Right lobe of liver (tissue), 6 donors: ENCODE results near the gene CHMP3. TPM values are rescaled to one million over a fixed set of nuclear protein-coding genes. Genes with fewer than 3 reads are reported as not detected.

Experiments used
- ATAC-seq, 4 donors: fragments of 200-7000 bp; cut with Tn5 transposase; one replicate each; pipeline ENCODE4 v1.9.1; 2020; ENCODE audit warnings: mild to moderate bottlenecking in 4 of 4, moderate library complexity in 4 of 4
- DNase-seq, 3 donors: peaks; one replicate each; pipeline ENCODE4 v3.0.0-alpha.2; 2020
- H3K27ac ChIP-seq, 3 donors: fragments of 200-600 bp; one replicate each; pipeline ENCODE4 v1.8.0; 2022
- H3K27me3 ChIP-seq, 2 donors: fragments of 200-600 bp; one replicate each; pipeline ENCODE4 v1.8.0; 2022
- H3K36me3 ChIP-seq, 4 donors: fragments of 200-600 bp; sonication (generic) in 1 of 4; one replicate each; pipeline versions ENCODE4 v1.5.1 to v1.8.0; 2017 to 2022; ENCODE audit warnings: control low read depth in 1 of 4
- H3K4me1 ChIP-seq, 4 donors: fragments of 200-600 bp; sonication (generic) in 1 of 4; one replicate each; pipeline versions ENCODE4 v1.5.1 to v1.8.0; 2017 to 2022; ENCODE audit warnings: control low read depth in 1 of 4
- H3K4me3 ChIP-seq, 3 donors: fragments of 200-600 bp; one replicate each; pipeline ENCODE4 v1.8.0; 2022
- H3K9me3 ChIP-seq, 4 donors: fragments of 200-600 bp; sonication (generic) in 1 of 4; one replicate each; pipeline versions ENCODE4 v1.5.1 to v1.8.0; 2017 to 2022; ENCODE audit warnings: control low read depth in 1 of 4
- POLR2A ChIP-seq: fragments of 450-650 bp; IDR thresholded peaks from one replicate; pipeline ENCODE4 v1.6.1; 2017; ENCODE audit warnings: antibody characterized with exemption, mild to moderate bottlenecking
- WGBS: methylation state at CpG from one replicate; pipeline ENCODE4 v1.1.6; 2018; ENCODE audit warnings: low coverage, low lambda C conversion rate; ENCODE audit not compliant: insufficient coverage; ENCODE audit errors: missing lambda C conversion rate; 5-methylcytosine and 5-hydroxymethylcytosine counted together
- intact Hi-C, 2 donors: fragments of 100-400 bp; cut with DNase I; formaldehyde crosslinking; loops; one replicate each; pipeline versions ENCODE4 v1.11.2 to v1.14.1; 2022
- total RNA-seq, 6 experiments: library from RNA; depleted of rRNA in 2 of 6; stranded (reverse); fragments of >200 nt in 2 of 6; fragmentation: NEBNext Ultra II Directional in 3 of 6; extraction: Animal tissue kit (Norgen Biotek cat#: 25700) in 3 of 6; gene quantifications; one replicate each; pipeline versions ENCODE4 v1.1.0 to v1.2.4, GENCODE V29; 2016 to 2023
- TF ChIP-seq, protein P1 (sequence below), 4 donors: fragments of 200-600 bp in 3 of 4; fragments of 450-650 bp in 1 of 4; IDR thresholded peaks; one replicate each; pipeline versions ENCODE4 v1.5.1 to v1.8.0; 2016 to 2022; ENCODE audit warnings: antibody characterized with exemption in 4 of 4, mild to moderate bottlenecking in 2 of 4
- donor health status: DM: no; HTN: yes; CAD: no.
- donor health status: DM: no; HTN: no; CAD: no.
- donor health status: DM: no; HTN: no; CAD: no.
- donor health status: DM: no; HTN: yes; CAD: no.
- donor health status: DM: no; HTN: yes; CAD: no.

The CHMP3 gene
- total RNA-seq, 6 experiments from 2014 or later: 16.2 to 29.3 (median 24.4) TPM

DNA sequence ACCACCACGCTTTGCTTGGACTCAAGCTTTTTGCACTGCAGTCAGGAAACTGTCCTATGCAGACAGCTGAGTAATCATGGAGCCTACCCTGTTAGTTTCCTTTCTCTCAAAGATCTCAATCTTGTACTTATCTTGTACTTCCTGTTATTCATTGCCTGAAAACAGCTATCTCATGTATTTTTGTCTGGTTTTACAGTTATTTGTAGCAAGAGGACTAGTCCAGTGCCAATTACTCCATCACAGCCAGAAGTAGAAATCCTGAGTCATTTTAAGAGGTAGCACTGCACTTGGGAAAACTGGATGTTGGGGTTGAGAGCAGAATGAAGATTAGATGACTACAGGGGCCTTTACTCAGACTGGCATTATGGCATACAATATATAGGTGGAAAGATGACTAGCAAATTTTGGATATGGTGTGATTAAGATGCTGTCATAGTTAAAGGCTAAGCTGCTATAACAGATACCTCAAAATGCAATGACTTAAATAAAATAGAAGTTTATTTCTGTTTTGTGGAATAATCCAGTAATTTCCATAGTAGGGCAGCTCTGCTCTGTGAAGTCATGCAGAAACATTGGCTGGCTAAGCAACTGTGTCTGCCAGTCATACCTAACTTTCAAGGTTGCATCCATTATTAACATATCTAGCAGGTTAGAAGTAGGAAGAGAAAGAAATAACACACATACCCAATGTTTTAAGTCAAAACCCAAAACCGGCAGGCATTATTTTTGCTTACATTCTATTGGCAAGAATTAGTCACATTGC lies 21.1 kb upstream of the CHMP3 start:
- Histone ChIP-seq H3K27me3 (no peaks in the 10 kb centered on the region), H3K36me3 (no peaks in the 10 kb centered on the region), H3K27ac (no peak overlapping the region), H3K9me3 (no peaks in the 10 kb centered on the region), H3K4me1 (no peaks in the 10 kb centered on the region), H3K4me3 (no peak overlapping the region)
- DNase-seq (no peak), ATAC-seq (peak; percentile 68 to 87 (median 82))
- no peak for TF ChIP-seq POLR2A
- TF ChIP-seq, protein P1, sequence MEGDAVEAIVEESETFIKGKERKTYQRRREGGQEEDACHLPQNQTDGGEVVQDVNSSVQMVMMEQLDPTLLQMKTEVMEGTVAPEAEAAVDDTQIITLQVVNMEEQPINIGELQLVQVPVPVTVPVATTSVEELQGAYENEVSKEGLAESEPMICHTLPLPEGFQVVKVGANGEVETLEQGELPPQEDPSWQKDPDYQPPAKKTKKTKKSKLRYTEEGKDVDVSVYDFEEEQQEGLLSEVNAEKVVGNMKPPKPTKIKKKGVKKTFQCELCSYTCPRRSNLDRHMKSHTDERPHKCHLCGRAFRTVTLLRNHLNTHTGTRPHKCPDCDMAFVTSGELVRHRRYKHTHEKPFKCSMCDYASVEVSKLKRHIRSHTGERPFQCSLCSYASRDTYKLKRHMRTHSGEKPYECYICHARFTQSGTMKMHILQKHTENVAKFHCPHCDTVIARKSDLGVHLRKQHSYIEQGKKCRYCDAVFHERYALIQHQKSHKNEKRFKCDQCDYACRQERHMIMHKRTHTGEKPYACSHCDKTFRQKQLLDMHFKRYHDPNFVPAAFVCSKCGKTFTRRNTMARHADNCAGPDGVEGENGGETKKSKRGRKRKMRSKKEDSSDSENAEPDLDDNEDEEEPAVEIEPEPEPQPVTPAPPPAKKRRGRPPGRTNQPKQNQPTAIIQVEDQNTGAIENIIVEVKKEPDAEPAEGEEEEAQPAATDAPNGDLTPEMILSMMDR (IDR thresholded peaks at IDR 0.05): no peak
- intact Hi-C loops: no loop called here
- WGBS: 62% methylated on average over 2 of the region's 2 CpGs

DNA sequence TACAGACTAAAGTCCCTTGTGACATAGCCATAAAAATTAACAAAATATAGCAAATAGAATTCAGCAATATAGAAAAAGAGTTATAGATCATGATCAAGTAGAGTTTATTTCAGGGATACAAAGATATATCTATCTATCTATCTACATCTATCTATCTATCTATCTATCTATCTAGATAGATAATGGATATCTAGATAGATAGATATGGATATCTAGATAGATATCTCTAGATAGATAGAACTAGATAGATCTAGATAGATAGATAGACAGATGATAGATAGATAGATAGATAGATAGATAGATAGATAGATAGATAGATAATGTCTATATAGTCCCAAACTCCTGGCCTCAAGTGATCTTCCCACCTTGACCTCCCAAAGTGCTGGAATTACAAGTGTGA lies 17.3 kb upstream of the CHMP3 start:
- ATAC-seq (no peak), DNase-seq (no peak)
- intact Hi-C loops: no loop called here
- H3K9me3 ChIP-seq: no peaks in the 10 kb centered on the region
- TF ChIP-seq, protein P1 (IDR thresholded peaks at IDR 0.05): no peak
- no peaks in the 10 kb centered on the region for H3K4me1 ChIP-seq
- H3K27me3 ChIP-seq: no peaks in the 10 kb centered on the region
- H3K27ac ChIP-seq: no peak overlapping the region
- no peak overlapping the region for H3K4me3 ChIP-seq
- no peaks in the 10 kb centered on the region for H3K36me3 ChIP-seq

DNA sequence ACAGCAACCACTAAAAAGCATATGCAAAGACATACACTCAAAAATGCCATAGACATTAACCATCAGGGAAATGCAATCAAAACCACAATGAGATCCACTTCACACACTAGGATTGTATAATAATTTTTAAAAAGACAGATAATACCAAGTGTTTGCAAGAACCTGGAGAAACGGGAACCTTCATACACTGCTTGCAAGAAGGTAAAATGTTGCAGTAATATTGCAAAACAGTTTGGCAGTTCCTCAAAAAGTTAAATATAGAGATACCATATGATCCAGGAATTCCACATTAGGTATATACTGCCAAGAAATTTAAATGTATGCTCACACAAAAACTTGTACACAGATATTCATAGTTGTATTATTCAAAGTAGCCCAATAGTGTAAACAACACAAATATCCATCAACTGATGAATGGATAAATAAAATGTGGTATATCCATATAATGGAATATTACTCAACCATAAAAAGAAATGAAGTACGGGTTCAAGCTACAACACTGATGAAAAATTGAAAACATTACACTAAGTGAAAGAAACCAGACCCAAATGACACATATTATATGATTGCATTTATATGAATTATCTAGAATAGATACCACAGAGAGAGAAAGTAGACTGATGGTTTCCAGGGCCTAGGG lies 14.7 kb upstream of the CHMP3 start:
- H3K36me3 ChIP-seq: no peaks in the 10 kb centered on the region
- 83% methylated on average over 2 of the region's 2 CpGs for WGBS
- intact Hi-C loops: no loop called here
- no peaks in the 10 kb centered on the region for H3K4me1 ChIP-seq
- ATAC-seq: no peak
- no peaks in the 10 kb centered on the region for H3K27me3 ChIP-seq
- H3K4me3 ChIP-seq: no peak overlapping the region
- no peak for DNase-seq
- H3K9me3 ChIP-seq: no peaks in the 10 kb centered on the region
- TF ChIP-seq POLR2A: no peak
- TF ChIP-seq, protein P1 (IDR thresholded peaks at IDR 0.05): no peak
- no peak overlapping the region for H3K27ac ChIP-seq

DNA sequence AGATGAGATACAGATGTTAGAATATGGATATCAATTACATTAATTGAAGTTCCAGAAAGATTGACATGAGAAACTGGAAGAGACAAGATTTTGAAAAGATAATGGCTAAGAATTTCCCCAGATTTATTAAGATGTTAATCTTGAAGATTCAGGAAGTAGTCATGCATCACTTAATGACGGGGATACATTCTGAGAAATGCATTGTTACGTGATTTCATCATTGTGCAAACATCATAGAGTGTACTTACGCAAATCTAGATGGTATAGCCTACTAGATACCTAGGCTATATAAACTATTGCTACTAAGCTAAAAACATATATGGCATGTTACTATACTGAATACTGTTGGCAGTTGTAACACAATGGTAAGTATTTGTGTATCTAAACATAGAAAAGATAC lies 6.8 kb upstream of the CHMP3 start:
- H3K36me3 ChIP-seq: no peaks in the 10 kb centered on the region
- no peak for ATAC-seq
- WGBS: 84% methylated on average over 3 of the region's 3 CpGs

More for the DNA sequence above, 6.8 kb upstream of the CHMP3 start:
- Histone ChIP-seq H3K27me3 (no peaks in the 10 kb centered on the region), H3K4me1 (no peaks in the 10 kb centered on the region), H3K4me3 (no peak overlapping the region), H3K27ac (no peak overlapping the region), H3K9me3 (no peaks in the 10 kb centered on the region)
- TF ChIP-seq, protein P1 (IDR thresholded peaks at IDR 0.05): no peak
- TF ChIP-seq POLR2A: no peak
- no peak for DNase-seq
- intact Hi-C loops: no loop called here
